Measurements from ENCODE around the gene THEM4. TPM values are rescaled to one million over a fixed set of nuclear protein-coding genes. Genes with fewer than 3 reads are reported as not detected.
A peak's percentile ranks its signal among the peaks of the same experiment; 100 is the strongest.

The THEM4 gene
- total and polyA plus RNA-seq, 2 of the 8 experiments (the other 6 are each of a cell fraction or from before 2014, with no cell fraction given): 9.9 to 11.2 TPM

DNA sequence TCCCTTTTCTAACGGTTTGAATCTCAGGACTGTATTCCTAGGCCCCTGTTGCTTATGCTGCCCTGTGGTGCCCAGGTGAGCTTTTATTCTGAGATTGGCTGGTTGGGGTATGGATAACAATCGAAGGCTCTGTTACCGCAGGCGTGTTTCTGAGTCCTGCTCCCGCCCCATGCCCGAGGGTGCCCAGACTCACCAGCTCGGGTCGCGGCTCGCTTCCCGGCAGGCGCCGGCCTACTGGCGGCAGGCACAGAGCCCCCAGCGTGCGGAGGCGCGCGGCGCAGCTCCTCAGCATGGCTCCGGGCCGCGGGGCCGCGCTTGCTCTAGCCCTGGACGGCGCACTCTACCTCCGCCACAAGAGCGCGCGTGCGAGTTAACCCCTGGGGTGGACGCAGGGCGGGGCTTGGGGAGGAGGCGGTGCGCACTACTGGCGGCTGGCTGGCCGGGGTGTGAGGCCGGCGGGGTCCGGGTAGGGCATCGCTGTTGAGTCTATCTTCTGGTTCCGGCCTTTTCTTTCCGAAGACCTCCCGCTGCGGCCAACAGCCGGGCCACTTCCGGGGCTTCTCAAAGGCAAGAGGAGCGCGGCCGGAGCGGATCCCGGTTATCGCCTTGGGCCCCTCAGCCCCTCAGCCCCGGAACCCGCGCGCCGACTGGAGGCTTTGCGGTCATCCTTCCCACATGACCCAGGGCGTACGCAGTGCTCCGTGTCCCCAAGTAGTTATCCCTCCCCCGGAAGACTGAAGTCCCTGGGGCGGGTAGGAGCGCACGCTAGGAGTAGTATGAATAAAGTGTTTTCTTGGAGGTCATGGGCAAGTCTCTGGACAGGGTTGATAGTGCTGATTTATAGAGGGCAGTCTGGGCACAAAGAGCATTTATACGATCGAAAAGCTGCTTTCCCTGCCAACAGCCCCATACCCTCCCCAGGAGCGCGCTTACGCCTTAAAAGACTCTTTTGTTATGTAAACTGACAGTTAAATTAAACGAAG, at the start of gene THEM4 (continued):
- TF ChIP-seq, protein P1, sequence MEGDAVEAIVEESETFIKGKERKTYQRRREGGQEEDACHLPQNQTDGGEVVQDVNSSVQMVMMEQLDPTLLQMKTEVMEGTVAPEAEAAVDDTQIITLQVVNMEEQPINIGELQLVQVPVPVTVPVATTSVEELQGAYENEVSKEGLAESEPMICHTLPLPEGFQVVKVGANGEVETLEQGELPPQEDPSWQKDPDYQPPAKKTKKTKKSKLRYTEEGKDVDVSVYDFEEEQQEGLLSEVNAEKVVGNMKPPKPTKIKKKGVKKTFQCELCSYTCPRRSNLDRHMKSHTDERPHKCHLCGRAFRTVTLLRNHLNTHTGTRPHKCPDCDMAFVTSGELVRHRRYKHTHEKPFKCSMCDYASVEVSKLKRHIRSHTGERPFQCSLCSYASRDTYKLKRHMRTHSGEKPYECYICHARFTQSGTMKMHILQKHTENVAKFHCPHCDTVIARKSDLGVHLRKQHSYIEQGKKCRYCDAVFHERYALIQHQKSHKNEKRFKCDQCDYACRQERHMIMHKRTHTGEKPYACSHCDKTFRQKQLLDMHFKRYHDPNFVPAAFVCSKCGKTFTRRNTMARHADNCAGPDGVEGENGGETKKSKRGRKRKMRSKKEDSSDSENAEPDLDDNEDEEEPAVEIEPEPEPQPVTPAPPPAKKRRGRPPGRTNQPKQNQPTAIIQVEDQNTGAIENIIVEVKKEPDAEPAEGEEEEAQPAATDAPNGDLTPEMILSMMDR (IDR thresholded peaks at IDR 0.05; ENCODE audit: control extremely low read depth in 1 of 3, insufficient read depth in 1 of 3, low read depth in 1 of 3, low read length in 3 of 3): peak in 1 of 3 experiments; percentile 27; a peak in 1 of 4 replicates
- TF ChIP-seq RAD21 (IDR thresholded peaks at IDR 0.05 in 1 of 2, conservative IDR thresholded peaks at IDR 0.05 in 1 of 2; ENCODE audit: low read depth in 2 of 2, low read length in 2 of 2) (peak; percentile 3 to 8; a peak in 2 of 4 replicates), YY1 (IDR thresholded peaks at IDR 0.05; ENCODE audit: low read depth, low read length) (peak; percentile 56; the same call in 1 of the 2 replicates), TEAD4 (IDR thresholded peaks at IDR 0.05; ENCODE audit: low read depth, low read length) (no peak), POLR2AphosphoS5 (IDR thresholded peaks at IDR 0.05; ENCODE audit: low read depth, low read length) (peak; percentile 14; the same call in 1 of the 2 replicates), SP4 (IDR thresholded peaks at IDR 0.05; ENCODE audit: low read length) (peak; percentile 81; the same call in 1 of the 2 replicates), ZNF274 (IDR thresholded peaks at IDR 0.05; ENCODE audit: borderline replicate concordance, extremely low read depth, low read length) (no peak), RXRA (IDR thresholded peaks at IDR 0.05; ENCODE audit: insufficient read depth, low read depth, low read length) (no peak), TBP (IDR thresholded peaks at IDR 0.05; ENCODE audit: low read depth, low read length) (peak; percentile 94), RBBP5 (IDR thresholded peaks at IDR 0.05; ENCODE audit: borderline replicate concordance, low read depth, low read length) (peak; percentile 91), SRF (IDR thresholded peaks at IDR 0.05; ENCODE audit: low read depth, low read length) (peak; percentile 78), CREB1 (IDR thresholded peaks at IDR 0.05) (peak; percentile 95), TAF7 (optimal IDR thresholded peaks at IDR 0.05; ENCODE audit: borderline replicate concordance, low read depth, low read length) (peak; percentile 67), BACH1 (IDR thresholded peaks at IDR 0.05; ENCODE audit: low read length) (no peak)
- TF ChIP-seq, protein P2, sequence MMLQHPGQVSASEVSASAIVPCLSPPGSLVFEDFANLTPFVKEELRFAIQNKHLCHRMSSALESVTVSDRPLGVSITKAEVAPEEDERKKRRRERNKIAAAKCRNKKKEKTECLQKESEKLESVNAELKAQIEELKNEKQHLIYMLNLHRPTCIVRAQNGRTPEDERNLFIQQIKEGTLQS (IDR thresholded peaks at IDR 0.05; ENCODE audit: insufficient read depth, low read depth, low read length): 0 out of 2 replicates have a peak, but pooled peaks have one; percentile 48
- TF ChIP-seq, protein P3, sequence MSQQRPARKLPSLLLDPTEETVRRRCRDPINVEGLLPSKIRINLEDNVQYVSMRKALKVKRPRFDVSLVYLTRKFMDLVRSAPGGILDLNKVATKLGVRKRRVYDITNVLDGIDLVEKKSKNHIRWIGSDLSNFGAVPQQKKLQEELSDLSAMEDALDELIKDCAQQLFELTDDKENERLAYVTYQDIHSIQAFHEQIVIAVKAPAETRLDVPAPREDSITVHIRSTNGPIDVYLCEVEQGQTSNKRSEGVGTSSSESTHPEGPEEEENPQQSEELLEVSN (IDR thresholded peaks at IDR 0.05): peak; percentile 63
- TF ChIP-seq, protein P4, sequence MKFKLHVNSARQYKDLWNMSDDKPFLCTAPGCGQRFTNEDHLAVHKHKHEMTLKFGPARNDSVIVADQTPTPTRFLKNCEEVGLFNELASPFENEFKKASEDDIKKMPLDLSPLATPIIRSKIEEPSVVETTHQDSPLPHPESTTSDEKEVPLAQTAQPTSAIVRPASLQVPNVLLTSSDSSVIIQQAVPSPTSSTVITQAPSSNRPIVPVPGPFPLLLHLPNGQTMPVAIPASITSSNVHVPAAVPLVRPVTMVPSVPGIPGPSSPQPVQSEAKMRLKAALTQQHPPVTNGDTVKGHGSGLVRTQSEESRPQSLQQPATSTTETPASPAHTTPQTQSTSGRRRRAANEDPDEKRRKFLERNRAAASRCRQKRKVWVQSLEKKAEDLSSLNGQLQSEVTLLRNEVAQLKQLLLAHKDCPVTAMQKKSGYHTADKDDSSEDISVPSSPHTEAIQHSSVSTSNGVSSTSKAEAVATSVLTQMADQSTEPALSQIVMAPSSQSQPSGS (IDR thresholded peaks at IDR 0.05; ENCODE audit: low read length): 0 out of 2 replicates have a peak, but pooled peaks have one; percentile 28
